ENCODE data around the gene ARTN.
A peak's percentile ranks its signal among the peaks of the same experiment; 100 is the strongest.

ARTN gene

GRCh38 chr1:43925846-43926245 is 7.8 kb upstream of the ARTN start:
- no peak for DNase-seq

GRCh38 chr1:43930168-43930948 is 3.2 kb upstream of the ARTN start:
- DNase-seq = no peak

DNA sequence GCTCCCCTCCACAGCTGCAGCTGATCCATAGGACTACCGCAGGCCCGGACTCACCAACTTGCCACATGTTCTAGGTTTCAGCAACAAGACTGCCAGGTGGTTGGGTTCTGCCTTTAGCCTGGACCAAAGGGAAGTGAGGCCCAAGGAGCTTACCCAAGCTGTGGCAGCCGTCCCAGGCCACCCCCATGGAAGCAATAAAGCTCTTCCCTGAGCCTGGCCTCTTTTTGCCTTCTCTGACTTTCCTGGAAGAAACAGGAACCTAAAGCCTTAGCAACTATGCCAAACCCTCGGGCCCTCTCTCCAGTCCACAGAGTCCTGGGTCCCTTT is 2.7 kb upstream of the ARTN start:
- no peak for DNase-seq

DNA sequence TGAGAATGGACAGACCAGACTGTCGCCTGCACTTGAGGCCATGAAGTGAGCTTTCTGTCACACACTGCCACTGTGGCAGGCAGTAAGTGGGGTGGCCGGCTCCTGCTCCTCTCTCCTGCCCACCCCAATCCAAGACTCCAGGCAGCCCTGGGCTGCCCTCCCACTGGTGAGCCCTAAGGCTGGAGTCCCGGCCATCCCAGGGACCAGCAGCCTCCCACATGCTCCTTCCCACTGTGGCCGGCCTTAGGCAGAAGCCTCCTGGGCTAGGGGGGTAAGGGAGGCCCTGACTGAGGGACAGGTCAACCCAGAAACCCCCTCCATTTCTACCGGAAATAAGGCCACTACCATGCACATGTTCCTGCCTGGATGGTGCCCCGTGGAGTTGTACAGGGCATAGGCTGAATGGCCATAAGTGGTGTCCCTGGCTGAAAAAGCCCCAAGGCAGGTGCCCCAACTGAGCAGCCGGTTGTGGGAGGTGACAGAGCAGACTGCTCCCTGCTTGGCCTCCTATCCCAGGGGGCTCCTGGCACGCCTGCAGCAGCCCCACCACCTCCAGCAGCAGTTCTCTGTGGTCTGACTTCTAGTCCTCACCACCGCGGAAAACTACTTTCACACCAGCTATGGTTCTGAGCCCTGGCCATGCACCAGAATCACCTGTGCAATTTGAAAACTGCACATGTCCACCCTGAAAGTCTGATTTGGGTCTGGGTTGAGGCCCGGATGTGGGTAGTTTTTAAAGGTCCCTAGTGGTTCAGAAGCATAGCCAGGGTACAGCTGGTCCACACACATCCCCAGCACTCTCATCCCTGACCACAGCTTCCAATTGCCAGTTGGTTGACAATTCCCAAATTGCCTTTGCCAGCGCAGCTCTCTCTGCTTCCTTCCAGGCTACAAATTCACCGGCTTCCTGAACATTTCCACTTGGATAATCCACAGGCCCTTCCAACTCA is 1.6 kb upstream of the ARTN start:
- DNase-seq = no peak

DNA sequence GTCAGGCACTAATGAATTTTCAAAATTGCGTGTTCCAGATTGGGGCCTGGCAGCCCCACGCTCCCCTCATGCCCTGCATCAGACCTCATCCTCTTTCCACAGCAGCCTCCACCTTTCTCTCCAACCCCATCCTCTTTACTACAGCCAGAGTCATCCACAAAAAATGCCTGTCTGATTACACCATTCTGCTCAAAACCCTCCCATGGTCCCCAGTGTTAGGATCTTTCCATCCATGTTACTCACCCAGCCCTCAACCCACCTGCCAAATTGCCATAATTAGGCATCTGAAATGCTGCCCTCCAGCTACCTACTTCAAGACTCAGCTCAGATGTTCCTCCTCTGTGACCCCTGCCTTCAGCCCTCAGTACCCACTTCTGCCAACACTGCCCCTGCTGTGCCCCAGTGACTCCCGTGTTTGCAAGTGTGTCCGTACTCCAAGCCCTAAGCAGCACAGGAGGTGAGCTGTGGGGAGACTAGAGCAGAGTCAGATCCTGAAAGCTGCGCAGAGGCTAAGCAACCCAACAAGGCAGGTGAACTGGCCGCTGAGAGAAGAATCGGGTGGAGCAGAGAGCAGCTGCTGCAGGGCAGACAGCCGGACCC is 715 bp upstream of the ARTN start:
- DNase-seq = no peak

- peak; percentile 52 for DNase-seq
These were observed 742 bp downstream of the ARTN start for GRCh38 chr1:43934101-43934985.

DNA sequence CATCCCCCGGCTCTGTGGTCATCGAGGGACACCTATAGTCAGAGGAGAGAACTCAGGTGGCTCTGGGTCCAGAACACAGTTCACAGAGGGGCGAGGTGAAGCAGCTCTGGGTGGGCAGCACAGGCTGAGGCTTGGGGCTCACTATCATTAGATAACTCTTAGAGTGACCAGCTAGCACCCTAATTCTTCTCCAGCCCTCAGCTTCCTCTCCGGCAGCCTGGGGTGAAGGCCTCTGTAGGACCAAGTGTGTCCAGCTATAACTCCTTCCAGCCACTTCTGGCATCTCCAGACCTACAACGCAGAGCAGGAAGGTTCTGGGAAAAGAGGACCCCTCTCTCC is 1.4 kb downstream of the ARTN start:
- DNase-seq = no peak

- no peak for DNase-seq
These were observed 2.3 kb downstream of the ARTN start for GRCh38 chr1:43935711-43936427.

DNA sequence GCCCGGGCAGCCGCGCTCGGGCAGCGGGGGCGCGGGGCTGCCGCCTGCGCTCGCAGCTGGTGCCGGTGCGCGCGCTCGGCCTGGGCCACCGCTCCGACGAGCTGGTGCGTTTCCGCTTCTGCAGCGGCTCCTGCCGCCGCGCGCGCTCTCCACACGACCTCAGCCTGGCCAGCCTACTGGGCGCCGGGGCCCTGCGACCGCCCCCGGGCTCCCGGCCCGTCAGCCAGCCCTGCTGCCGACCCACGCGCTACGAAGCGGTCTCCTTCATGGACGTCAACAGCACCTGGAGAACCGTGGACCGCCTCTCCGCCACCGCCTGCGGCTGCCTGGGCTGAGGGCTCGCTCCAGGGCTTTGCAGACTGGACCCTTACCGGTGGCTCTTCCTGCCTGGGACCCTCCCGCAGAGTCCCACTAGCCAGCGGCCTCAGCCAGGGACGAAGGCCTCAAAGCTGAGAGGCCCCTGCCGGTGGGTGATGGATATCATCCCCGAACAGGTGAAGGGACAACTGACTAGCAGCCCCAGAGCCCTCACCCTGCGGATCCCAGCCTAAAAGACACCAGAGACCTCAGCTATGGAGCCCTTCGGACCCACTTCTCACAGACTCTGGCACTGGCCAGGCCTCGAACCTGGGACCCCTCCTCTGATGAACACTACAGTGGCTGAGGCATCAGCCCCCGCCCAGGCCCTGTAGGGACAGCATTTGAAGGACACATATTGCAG is 3.0 kb downstream of the ARTN start:
- DNase-seq = no peak

DNA sequence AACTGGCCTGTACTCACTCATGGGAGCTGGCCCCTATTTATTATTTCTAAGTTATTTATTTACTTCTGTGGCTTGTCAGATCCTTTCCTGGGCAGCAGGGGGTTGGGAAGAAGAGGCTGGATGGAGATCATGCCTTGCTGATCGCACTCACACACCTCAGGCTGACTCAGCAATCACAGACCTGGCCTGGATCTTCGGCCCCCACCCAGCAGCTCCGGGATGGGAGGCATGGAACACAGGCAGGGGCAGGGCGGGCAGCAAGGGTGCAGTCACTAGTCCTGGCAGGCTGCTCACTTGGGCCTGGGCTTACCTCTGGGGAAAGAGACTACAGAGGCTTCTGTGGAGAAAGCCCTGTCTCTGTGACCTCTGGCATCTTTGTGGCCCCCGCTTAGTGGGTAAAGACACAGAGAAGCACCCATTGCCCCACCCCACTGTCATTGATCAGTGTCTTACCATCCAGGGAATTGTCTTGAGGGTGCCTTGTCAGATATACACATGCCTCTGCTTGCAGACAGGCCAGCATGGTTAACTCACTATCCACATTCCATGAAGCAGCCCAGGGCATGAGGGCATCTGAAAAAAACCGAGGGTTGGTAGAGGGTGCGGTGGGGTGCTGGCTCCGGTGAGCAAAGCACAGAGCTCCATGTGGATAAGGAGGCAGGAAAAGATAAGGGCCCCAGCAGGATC is 3.7 kb downstream of the ARTN start:
- DNase-seq = no peak

DNA sequence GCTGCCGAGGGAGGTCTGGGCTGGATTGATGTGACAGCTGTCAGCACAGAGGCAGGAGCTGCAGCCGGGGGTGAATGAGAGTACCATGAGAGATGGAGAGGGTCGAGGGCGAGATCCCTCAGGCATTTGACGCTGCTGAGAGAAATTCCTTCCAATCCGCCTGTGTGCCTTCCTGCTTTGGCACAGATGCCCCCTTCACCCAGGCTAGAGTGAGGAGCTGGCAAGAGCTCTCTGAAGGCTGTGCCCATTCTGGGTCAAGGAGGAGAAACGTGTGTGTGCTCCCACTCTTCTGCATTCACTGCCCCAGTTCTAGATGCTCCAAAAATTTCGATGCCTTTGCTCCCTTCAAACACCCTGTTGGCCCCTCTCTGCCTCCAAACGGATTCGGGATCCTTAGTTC is 4.8 kb downstream of the ARTN start:
- DNase-seq = no peak

DNA sequence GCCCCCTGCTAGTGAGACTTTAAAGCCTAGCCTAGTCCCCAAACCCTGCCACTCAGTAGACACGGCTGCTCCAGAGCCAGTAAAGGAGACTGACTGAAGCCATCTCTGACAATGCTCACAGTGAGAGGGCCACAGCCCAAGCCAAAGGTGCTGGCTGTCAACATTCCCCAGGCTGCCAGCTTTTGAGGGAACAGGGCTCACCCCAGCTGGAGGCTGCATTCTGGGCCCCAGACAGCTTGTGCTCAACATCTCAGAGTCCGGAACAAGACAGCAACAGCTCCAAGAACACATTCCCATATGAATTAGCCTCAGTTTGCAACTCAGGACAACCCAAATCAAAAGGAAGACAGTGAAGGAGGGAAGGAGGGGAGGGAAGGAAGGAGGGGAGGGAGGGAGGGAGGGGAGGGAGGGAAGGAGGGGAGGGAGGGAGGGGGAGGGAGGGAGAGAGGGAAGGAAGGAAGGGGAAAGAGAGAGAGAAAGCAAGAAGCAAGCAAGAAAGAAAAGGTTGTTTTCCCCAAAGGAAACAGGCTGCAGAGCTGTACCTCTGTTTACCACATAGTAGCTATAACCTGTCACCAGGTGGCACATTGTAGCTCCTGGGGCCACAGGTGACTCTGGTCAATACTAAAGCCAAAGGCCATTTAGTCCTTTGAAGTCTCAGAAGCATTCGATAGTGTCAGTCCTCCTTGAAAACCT is 5.4 kb downstream of the ARTN start:
- no peak for DNase-seq

- DNase-seq = no peak
These were observed 8.8 kb downstream of the ARTN start for GRCh38 chr1:43942411-43942810.

DNA sequence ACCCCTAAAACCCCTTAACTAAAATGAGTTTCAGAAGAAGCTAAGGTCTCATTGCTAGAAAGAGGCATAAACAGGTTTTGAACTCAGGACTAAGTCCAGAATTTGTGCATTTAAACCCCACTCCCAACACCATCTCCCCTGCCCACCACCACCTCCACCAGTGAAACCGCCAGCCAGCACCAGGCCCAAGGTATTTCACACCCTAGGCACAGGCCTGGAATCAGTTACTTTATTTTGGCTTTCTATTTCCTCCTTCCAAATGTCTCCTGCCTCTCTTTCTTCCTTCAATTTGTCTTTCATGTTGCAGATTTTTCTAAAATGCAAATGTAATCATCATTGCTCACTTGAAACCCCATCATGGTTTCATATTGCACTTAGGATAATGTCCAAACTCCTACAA is 11.3 kb downstream of the ARTN start:
- no peak for DNase-seq

DNA sequence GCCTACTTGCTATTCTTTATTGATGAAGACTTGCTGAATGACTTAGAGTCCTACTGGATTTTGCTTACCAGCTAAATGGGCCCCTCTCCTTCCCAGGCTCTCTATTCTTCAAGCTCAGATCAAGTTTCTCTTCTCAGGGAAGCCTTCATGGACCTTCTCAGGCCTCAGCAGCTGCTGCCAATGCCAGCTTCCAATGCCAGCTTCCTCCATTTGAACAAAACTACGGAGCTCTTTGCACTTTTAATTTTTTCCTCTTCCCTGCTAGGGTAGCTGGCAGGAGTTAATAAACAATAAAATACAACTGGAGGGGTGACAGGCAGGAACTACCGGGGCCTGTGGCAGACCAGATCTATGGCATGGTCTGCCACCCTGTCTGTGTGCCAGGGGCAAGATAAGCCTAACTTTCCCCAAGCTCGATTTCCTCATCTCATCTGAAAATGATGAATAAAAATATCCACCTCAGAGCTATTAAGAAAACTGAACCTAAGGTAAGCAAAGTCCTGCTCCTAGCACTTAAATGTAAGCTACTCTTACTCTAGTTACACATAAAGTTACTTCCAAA is 12.2 kb downstream of the ARTN start:
- no peak for DNase-seq

GRCh38 chr1:43946236-43947060 is 12.8 kb downstream of the ARTN start, which contains the start of gene IPO13:
TSS of gene IPO13 (plus strand) at chr1:43946950. CDS start at chr1:43947601, 651 bp downstream.
- DNase-seq = peak; percentile 96

DNA sequence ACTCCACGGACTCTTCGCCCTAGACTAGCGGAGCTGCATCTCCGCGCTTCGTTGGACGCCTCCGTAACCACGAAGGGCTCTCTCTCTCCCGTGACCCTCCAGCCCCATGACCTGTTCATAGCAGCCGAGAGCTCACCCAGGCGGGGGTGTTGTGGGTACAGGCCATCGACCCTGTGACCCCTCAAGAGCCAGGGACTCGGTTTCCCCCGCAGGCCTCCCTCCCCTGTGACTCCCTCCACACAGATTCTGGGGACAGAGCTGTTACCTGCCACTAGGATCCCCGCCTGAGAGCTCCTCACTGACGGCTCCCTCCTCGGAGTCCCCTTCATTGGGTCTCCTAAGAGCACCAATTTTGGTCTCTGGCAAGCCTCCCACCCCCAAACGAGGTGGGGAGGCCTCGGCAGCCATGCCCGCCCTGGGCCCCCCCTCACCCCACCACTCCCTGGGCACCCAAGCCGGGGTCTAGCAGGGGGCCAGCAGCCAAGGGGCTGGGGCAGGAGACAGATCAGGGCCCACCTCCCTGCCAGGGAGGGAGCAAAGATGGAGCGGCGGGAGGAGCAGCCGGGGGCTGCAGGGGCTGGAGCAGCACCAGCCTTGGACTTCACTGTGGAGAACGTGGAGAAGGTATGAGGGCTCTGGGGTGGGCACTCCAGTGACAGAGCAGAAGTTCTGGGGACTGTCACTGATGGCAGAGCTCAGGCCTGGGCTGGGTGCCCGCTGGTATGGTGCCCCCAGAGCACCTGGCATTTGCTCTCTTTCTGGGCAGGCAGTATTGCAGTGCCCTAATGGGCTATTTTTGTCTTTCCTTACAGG is 13.7 kb downstream of the ARTN start:
- DNase-seq = no peak

DNA sequence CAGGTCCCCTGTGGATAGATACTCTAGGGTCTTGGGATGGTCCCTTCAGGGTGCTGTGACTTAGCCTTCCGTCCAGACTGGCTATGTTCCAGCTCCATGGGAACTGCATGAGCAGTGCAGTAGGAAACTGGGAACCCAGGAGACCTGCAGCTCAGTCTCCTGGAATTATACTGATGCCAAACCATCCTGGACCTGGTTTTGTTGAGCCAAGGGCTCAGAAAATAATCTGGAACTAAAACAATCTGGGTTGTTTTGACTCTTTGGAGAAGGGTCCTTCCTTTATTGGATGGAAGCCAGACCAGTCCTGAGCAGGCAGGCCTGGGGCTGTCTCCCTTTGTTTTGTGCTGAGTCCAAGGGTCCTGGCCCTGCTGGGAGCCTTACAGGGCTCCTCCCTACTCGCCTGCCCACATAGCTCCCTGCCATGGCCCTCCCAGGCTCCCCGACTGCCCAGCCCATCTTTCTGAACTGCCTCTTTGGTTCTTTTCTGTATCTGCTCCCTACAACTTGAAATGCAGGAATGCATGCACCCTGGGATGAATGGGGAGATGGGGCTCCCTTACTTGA is 14.4 kb downstream of the ARTN start:
- no peak for DNase-seq

Data from CD4-positive, alpha-beta T cell treated with Interleukin-10 for 1 hour (primary cell).